T47D (cell line): ENCODE results near the gene PCDHA1.
"Not testable (repeated sequence)": the region's sequence is repeated elsewhere in the genome, so short reads cannot be mapped to it uniquely, and the experiment has no call there.

Experiments
- DNase-seq, 2 experiments: peaks; one replicate each; pipeline versions ENCODE4 v3.0.0 to v3.0.0-alpha.2; 2011 to 2012; ENCODE audit warnings: low read depth in 1 of 2, low spot score in 1 of 2
- JUND ChIP-seq: IDR thresholded peaks from 2 replicates; pipeline ENCODE4 v1.6.1; 2012; ENCODE audit warnings: low read depth
- in situ Hi-C: cut with HindIII; loops from 2 replicates; pipeline ENCODE4 v1.10.0; 2016; ENCODE audit warnings: low sequenced_read_pairs, low pct_unique_long_range_greater_than_20kb

Gene PCDHA1

DNA sequence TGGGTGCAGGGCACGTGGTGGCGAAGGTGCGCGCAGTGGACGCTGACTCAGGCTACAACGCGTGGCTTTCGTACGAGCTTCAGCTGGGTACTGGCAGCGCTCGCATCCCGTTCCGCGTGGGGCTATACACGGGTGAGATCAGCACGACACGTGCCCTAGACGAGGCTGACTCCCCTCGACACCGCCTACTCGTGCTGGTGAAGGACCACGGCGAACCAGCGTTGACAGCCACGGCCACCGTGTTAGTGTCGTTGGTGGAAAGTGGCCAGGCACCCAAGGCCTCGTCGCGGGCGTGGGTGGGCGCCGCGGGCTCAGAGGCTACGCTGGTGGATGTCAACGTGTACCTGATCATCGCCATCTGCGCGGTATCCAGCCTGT is 10.8 kb downstream of the PCDHA1 start:
- TF ChIP-seq JUND, result no peak
- DNase-seq, result no peak
- in situ Hi-C loops, result no loop called here

DNA sequence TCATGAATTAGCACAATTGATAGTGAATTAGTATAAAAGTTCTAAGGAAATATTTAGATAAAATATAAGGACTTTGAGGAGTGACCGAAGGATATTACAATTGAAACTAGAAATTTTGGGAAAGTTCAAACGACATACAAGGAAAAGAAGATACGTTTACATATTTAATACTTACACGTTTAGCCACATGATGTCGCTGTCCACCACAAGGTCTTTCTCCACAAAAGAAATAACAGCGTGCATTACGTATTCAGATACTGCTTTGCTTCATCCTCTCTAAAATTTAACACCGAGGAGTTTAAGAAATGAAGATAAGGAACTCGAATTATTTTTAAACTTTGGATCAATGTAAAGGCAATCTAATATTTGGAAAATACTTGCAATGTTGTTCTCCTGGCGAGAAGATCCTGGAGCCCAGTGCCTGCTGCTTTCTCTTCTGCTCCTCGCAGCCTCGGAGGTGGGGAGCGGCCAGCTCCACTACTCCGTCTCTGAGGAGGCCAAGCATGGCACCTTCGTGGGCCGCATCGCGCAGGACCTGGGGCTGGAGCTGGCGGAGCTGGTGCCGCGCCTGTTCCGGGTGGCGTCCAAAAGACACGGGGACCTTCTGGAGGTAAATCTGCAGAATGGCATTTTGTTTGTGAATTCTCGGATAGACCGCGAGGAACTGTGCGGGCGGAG is 15.0 kb downstream of the PCDHA1 start, which contains the start of gene PCDHA3:
Gene PCDHA3, plus strand, starts transcription at position 242 of the 678 bp plus-strand sequence.
- in situ Hi-C loops, result no loop called here
- no peak for TF ChIP-seq JUND
- peak; percentile 73 to 88 for DNase-seq

- DNase-seq, result peak; percentile 79 to 86
- in situ Hi-C loops, result no loop called here
- no peak for TF ChIP-seq JUND
Observed at GRCh38 chr5:140801494-140801841, 15.5 kb downstream of the PCDHA1 start.

DNA sequence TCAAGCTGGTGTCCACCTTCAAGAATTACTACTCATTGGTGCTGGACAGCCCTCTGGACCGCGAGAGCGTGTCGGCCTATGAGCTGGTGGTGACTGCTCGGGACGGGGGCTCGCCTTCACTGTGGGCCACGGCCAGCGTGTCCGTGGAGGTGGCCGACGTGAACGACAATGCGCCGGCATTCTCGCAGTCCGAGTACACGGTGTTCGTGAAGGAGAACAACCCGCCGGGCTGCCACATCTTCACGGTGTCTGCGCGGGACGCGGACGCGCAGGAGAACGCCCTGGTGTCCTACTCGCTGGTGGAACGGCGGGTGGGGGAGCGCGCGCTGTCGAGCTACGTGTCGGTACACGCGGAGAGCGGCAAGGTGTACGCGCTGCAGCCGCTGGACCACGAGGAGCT is 16.4 kb downstream of the PCDHA1 start:
- in situ Hi-C loops, DNase-seq: not testable (repeated sequence)

DNA sequence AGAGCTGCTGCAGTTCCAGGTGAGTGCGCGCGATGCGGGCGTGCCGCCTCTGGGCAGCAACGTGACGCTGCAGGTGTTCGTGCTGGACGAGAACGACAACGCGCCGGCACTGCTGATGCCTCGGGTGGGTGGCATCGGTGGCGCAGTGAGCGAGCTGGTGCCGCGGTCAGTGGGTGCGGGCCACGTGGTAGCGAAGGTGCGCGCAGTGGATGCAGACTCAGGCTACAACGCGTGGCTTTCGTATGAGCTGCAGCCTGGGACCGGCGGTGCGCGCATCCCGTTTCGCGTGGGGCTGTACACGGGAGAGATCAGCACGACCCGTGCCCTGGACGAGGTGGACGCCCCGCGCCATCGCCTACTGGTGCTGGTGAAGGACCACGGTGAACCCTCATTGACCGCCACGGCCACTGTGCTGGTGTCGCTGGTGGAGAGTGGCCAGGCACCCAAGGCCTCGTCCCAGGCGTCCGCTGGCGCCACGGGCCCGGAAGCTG is 16.9 kb downstream of the PCDHA1 start:
- in situ Hi-C loops, result no loop called here
- no peak for DNase-seq
- no peak for TF ChIP-seq JUND

- in situ Hi-C loops, result no loop called here
- DNase-seq, result peak in 1 of 2 experiments; percentile 86
- TF ChIP-seq JUND, result no peak
Observed at GRCh38 chr5:140806834-140807775, 21.2 kb downstream of the PCDHA1 start, which contains the start of gene PCDHA4. PCDHA4 (plus strand) TSS chr5:140807068.

GRCh38 chr5:140808241-140808888 is 22.4 kb downstream of the PCDHA1 start:
- DNase-seq, in situ Hi-C loops: not testable (repeated sequence)

- in situ Hi-C loops, result no loop called here
Observed at GRCh38 chr5:140808889-140809291, 22.9 kb downstream of the PCDHA1 start.

DNA sequence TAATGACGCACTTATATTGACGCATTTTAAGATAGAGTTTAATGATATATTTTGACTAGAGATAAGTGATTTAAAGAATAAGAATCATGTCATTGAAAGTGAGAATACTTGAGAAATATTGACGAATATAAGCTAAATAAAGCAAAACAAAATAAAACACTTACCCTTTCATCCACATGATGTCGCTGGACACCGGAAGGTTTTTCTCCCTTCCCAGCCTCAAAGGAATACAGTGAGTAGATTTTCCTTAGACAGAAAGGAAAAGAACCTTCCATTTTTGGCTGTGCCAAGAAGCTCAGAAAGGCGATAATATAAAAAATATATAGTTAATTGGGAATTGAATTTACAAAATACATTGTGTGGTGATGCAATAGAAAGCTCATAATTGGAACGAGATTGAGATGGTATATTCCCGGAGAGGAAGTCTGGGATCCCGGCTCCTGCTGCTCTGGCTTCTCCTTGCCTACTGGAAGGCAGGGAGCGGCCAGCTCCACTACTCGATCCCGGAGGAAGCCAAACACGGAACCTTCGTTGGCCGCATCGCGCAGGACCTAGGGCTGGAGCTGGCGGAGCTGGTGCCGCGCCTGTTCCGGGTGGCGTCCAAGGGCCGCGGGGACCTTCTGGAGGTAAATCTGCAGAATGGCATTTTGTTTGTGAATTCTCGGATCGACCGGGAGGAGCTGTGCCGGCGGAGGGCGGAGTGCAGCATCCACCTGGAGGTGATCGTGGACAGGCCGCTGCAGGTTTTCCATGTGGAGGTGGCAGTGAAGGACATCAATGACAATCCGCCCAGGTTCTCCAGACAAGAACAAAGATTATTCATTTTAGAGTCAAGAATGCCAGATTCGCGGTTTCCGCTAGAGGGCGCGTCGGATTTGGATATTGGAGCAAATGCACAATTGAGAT is 35.7 kb downstream of the PCDHA1 start, which contains the start of gene PCDHA5:
Gene PCDHA5, plus strand, starts transcription at position 239 of the 906 bp plus-strand sequence.
- peak; percentile 90 to 91 for DNase-seq
- TF ChIP-seq JUND, result no peak
- in situ Hi-C loops, result no loop called here

More at GRCh38 chr5:140808889-140809291, 22.9 kb downstream of the PCDHA1 start:
- no peak for TF ChIP-seq JUND
- DNase-seq, result no peak

DNA sequence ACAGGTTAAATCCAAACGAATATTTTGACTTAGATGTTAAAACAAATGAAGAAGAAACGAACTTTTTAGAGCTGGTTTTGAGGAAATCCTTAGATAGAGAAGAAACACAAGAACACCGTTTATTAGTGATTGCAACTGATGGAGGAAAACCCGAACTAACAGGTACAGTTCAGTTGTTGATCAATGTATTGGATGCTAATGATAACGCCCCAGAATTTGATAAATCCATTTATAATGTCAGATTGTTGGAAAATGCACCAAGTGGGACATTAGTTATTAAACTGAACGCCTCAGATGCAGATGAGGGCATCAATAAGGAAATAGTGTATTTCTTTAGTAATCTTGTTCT is 36.3 kb downstream of the PCDHA1 start:
- DNase-seq, result no peak
- no peak for TF ChIP-seq JUND
- in situ Hi-C loops, result no loop called here

GRCh38 chr5:140822969-140823368 is 37.0 kb downstream of the PCDHA1 start:
- in situ Hi-C loops, DNase-seq: not testable (repeated sequence)

DNA sequence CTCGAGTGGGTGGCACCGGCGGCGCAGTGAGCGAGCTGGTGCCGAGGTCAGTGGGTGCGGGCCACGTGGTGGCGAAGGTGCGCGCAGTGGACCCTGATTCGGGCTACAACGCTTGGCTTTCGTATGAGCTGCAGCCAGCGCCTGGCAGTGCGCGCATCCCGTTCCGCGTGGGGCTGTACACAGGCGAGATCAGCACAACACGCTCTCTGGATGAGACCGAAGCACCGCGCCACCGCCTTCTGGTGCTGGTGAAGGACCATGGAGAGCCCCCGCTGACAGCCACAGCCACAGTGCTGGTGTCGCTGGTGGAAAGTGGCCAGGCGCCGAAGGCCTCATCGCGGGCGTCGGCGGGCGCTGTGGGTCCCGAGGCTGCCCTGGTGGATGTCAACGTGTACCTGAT is 37.5 kb downstream of the PCDHA1 start:
- no peak for TF ChIP-seq JUND
- DNase-seq, result no peak
- in situ Hi-C loops, result no loop called here
